Fibroblast of skin of left biceps (primary cell): ENCODE data around the gene AMN1.
"Not testable (repeated sequence)": the region's sequence is repeated elsewhere in the genome, so short reads cannot be mapped to it uniquely, and the experiment has no call there.

Source experiments
- DNase-seq, 2 experiments: peaks; one replicate each; pipeline ENCODE4 v3.0.0-alpha.2; 2013; ENCODE audit warnings: low read depth in 2 of 2

AMN1 gene

DNA sequence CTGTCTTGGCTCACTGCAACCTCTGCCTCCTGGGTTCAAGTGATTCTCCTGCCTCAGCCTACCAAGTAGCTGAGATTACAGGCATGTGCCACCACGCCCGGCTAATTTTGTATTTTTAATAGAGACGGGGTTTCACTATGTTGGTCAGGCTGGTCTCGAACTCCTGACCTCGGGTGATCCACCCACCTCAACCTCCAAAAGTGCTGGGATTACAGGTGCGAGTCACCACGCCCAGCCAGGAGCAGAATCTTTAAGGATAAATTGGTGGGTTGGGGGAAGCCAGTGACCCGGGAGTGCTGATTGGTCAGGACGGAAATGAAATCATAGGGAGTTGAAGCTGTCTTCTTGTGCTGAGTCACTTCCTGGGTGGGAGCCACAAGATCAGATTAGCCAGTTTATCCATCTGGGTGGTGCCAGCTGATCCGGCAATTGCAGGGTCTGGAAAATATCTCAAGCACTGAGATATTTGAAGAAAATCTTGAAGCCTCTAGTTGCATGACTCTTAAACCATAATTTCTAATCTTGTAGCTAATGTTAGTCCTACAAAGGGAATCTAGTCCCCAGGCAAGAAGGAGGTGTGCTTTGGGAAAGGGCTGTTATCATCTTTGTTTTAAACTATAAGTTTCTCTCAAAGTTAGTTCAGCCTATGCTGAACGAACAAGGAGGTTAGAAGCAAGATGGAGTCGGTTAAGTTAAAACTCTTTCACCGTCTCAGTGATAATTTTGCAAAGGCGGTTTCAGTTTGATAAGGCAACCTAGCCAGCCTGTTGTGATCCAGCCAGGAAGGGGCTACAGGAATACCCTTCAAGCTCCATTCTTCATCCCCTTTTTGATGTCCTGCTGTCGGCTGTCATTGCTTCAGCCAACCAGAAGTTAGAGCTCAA is 5.0 kb upstream of the AMN1 start:
- not testable (repeated sequence) for DNase-seq

DNA sequence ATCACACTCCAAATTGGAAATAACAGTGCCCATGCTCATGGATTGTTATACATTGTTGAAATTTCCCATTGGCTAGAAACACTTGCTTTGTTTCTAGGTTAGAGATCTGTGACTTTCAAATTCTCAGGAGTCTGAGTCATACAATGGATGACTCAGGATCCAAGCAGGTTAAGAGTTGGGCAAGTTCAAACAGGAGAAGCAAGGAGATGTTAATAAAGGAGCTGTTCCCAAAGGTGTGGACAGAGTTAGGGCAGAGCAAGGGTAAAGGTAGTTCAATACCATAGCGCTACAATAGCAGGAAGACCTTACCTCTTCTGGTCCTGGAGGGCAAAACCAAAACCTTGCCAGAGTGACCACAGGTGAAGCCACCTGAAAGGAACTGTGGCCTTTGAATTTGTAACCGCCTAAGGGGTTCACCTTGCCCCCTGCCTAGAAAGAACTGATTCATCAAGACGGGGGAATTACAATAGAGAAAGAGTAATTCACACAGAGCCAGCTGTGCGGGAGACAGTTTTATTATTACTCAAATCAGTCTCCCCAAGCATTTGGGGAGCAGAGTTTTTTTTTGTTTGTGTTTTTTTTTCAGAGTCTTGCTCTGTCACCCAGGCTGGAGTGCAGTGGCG is 4.2 kb upstream of the AMN1 start:
- DNase-seq: no peak

DNA sequence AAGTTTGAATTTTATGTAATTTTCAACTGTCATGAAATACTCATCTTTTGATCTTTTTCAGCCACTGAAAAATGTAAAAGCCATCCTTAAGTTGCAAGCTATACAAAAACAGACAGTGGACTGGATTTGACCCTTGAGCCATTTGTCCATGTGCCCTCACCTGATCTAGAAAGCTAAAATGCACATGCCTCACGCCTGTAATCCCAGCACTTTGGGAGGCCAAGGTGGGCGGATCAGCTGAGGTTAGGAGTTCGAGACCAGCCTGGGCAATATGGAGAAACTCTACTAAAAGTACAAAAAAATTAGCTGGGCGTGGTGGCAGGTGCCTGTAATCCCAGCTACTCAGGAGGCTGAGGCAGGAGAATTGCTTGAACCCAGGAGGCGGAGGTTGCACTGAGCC is 2.4 kb upstream of the AMN1 start:
- DNase-seq: not testable (repeated sequence)

DNA sequence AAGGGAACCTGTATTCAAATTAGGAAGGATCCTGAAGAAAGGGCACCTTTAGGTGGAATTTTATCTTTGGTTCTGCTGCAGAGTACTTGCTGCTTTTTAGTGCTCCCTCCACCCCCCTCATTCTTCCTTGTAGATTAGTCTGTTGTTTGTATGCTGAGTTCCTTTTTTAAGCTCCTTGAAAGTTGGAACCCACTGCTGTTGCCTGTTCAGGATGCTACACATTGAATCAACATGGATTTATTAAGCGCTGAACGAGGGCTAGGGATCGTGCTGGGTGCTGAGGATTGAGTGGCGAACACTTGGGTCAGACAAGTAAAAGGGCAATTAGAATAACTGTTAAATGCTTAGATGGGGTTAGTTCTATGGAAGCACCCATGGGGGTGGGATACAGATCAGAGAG is 884 bp upstream of the AMN1 start:
- no peak for DNase-seq

DNA sequence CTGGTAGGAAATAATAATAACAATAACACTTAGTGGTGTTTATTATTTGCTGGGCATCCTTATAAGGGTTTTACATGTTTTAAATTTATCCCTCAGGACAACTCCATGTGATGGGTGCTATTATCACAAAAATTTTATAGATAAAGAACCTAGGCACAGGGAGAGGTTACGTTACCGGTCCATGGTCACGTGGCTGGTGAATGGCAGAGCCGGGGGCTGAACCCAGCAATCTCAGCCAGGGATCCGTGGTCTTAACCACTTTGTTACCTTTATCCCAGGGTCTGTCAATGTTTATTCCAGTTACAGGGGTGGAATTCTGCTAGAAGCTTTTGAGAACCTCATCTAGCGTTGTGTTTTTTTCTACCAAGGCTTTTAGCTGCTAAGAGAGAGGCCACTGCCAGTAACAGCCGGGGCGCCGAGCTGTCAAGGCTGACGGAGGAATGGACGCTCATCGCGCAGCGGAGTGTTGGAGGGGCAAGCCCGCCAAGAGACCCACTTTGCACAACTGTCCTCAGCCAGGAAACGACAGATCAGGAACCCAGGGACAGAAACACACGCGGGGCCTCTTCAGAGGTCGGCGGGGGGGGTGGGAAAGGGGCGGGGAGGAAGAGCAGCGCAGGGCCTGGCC is 418 bp downstream of the AMN1 start:
- no peak for DNase-seq

DNA sequence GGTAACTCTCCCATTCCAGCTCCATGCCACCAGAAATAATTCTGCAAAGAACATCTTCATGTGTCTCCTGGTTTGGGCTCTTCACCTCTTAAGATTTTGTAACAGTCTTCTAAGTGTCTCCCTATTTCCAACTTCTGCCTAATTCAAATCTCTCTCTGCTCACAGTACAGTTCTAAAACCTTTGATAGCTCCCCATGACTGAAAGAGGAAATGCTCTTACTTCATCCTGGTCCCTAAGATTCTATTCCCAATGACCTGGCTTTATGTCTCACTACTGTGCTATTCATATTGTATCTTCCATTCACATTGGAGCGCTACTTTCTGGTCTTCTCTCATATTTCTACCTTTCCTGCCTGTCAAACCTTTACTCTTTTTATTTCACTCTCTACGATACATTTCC is 1.6 kb downstream of the AMN1 start:
- DNase-seq: no peak

DNA sequence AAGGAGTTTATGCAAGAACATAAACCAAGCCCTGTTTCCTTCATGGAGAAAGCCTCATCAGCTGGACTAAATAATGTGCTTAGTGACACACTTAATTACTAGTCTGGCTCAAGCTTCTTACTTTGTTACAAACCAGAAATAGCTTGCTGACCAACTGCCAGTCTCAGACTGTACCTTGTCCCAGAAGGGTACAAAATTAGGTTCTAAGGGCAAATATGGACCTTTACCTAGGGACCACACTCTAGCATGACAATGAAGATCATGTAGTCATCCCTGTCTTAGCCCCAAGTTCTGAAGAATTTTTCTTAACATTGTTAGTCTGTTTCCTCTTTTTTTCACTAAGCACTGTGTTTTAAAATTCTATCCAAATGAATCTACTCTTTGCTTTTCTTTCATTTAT is 2.2 kb downstream of the AMN1 start:
- no peak for DNase-seq

DNA sequence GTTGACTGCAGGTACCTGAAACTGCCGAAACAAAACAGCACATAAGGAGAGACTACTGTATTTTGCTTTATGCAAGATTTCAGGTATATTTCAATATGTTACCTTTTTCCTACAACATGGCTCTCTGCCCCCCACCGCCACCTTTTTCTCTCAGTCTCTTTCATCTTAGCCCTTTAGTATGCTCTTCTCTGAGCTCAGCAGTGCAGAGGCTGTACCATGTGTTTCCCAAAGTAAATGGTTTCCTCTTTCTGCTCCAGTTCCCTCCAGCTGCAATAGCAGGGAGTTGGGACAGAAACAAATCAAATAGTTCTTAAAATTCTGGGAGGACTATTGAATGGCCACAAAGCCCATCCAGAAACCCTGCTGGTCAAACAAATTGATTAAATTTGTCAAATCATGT is 4.3 kb downstream of the AMN1 start:
- DNase-seq: no peak

DNA sequence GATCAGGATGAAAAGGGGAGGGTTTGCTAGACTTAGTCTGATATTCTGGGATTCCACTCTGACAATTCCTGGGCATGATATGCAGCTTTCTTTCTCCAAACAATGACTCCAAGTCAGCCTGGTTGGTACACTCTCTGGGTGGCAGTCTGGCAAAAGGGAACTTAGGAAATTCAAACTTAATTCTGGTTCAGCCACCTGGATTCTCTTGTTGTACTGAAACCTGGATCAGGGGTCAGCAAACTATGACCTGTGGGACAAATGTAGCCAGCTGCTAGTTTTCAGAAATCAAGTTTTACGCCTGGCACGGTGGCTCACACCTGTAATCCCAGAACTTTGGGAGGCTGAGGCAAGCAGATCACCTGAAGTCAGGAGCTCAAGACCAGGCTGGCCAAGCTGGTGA is 6.2 kb downstream of the AMN1 start:
- DNase-seq: no peak

DNA sequence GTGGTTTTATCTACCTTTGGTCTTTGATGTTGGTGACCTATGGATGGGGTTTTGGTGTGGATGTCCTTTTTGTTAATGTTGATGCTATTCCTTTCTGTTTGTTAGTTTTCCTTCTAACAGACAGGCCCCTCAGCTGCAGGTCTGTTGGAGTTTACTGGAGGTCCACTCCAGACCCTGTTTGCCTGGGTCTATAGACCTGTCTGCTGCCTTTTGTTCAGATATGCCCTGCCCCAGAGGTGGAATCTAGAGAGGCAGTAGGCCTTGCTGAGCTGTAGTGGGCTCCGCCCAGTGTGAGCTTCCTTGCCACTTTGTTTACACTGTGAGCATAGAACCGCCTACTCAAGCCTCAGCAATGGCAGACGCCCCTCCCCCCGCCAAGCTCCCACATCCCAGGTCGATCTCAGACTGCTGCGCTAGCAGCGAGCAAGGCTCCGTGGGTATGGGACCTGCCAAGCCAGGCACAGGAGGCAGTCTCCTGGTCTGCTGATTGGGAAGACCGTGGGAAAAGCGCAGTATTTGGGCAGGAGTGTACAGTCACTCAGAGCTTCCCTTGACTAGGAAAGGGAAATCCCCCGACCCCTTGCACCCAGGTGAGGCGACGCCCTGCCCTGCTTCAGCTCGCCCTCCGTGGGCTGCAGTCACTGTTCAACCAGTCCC is 10.2 kb downstream of the AMN1 start:
- not testable (repeated sequence) for DNase-seq

DNA sequence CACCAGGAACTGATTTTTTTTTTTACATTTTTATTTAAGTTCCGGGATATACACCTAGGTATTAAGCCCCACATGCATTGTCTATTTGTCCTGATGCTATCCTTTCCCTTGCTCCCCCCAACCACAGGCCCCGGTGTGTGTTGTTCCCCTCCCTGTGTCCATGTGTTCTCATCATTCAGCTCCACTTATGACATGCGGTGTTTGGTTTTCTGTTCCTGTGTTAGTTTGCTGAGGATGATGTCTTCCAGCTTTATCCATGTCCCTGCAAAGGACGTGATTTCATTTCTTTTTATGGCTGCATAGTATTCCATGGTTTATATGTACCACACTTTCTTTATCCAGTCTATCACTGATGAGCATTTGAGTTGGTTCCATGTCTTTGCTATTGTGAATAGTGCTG is 11.8 kb downstream of the AMN1 start:
- not testable (repeated sequence) for DNase-seq

DNA sequence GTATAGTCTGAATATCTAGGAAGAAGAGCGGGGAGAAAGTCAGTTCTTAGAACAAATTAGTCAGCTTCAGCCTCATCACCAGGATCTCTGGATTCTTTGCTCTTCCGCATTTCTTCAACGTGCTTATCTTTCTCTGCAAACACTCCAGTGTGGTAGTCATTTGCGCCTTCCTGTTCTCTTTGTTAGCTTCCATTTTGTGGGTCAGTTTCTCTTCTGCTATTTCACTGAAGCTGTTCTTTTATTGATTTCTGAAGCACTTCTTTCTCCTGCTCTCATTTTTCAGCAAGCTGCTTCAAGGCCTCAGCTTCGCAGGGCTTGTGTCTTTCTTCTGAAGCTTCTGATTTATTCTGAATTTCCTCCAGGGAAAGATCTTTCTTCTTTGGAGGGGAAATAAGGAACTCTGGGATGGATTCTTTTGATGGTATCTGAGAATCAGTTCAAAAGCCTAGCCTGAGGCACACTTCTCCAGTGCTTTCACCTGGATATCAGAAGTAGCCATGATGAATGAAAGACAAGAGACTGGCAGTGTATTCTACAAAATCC is 13.5 kb downstream of the AMN1 start:
- DNase-seq: no peak

DNA sequence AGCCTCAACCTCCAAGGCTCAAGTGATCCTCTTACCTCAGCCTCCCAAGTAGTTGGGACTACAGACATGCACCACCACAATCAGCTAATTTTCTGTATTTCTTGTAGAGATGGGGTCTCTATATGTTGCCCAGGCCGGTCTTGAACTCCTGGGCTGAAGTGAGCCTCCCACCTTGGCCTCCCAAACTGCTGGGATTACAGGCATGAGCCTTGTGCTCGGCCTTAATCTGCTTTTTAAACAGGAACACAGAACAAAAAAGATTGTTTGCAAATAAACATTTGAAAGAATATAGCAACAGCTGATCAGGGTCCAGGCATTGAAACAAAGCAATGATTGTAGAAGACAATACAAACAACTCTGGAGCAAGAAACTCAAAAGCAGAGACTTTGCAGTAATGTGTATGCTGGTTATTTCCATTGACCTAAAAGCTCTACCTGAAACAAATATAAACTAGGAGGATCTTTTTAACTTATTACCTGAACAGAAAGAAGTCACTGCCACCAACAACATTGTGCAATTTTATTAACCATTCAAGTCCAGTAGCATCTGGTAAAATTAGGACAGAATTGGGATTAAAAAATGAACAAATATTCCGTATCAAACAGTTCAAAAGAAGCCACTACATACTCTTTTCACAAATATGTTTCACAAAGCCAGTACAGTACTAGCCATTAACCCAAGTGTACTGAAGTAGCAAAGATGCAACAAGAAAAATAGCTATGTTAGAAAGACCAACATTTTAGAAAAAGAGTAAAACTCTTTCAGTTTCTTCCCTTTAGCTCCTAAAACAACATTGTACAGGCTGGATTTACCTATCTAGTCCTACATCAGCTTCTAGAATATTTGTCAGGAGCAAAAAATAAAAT is 14.2 kb downstream of the AMN1 start:
- no peak for DNase-seq

DNA sequence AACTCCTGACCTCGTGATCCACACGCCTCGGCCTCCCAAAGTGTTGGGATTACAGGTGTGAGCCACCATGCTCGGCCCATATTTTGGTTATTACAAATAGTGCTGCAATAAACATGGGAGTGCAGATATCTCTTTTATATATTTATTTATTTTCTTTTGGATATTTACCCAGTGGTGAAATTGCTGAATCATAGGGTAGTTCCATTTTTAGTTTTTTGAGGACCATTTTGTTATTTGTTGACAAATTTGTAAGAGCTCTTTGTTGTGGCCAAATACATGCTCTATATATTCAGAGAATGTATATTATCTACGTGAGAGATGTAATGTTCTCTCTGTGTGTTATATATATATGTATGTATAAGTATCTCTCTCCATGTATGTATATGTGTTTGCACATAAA is 15.9 kb downstream of the AMN1 start:
- no peak for DNase-seq

DNA sequence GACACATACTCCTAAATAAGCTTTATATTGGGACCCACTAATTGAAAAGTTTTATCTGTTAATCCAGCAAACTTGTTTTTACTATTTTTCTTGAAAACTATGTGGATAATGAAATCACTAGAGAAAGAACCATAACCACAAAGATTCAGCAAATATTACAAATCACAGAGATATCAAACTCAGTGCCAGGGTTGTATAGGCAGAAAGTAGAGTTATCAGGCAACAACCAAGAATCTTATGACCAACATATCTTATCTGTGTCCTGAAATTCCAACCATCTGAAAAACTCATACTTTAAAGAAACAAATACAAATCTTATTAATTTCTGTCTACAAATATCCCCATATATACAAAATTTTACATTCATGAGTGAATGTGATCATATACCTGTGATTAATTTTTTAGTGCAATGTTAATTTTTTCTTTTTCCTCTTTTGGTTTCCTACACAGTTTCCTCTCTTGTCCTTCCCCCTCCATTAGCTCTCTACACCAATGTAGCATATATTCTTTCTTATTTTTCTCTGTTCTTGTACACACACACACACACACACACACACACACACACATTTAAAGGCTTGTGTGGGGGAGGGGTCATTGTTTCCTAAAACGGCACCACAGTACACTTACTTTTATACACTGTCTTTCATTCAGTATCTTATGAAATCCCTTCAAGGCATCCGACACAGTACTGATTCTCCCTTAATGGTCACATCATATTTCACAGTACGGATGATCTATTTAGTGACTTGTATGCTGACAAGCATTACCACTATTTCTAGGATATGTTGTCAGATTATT is 18.6 kb downstream of the AMN1 start:
- DNase-seq: no peak

DNA sequence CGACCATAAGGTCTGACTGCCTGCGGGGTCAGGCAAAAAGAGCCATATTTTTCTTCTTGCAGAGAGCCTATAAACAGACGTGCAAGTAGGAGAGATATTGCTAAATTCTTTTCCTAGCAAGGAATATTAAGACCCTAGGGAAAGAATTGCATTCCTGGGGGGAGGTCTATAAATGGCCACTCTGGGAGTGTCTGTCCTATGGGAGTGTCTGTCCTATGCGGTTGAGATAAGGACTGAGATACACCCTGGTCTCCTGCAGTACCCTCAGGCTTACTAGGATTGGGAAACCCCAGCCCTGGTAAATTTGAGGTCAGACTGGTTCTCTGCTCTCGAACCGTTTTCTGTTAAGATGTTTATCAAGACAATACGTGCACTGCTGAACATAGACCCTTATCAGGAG is 20.7 kb downstream of the AMN1 start:
- DNase-seq: not testable (repeated sequence)

DNA sequence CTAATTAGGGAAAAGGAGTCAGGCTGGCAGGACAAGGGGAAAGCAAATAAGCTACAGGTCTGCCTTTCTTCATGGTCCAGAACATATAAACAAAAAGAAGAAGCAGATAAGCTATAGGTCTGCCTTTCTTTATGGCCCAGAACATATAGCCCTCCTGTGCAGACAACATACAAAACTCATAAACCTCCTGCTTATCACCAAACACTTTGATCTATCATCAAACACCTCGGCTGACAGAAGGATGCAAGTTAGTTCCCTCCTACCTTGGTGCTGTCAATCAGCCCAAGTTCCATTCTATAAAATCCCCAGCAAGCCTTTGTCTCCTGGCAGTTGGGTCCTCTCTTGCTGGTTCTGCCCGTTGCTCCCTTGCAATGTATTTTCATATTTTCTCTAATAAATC is 23.2 kb downstream of the AMN1 start:
- no peak for DNase-seq

DNA sequence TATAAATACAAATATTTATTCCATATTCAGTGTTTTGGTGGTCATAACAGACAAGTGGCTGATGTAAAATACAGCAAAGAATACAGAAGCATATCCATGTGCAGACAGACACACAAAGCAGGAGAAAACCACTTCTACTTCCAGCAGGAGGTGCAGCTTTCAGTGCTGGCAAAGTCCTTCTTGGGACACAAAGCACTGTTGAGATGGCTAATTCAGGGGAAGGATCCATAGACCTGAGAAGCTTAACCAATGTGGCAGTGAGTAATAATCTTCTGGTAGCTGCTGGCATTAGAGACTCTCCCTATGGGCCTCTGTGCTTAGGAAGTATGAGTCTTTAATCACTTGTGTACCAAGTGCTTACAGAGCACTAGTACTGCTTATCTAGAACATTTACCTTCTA is 26.8 kb downstream of the AMN1 start:
- no peak for DNase-seq

DNA sequence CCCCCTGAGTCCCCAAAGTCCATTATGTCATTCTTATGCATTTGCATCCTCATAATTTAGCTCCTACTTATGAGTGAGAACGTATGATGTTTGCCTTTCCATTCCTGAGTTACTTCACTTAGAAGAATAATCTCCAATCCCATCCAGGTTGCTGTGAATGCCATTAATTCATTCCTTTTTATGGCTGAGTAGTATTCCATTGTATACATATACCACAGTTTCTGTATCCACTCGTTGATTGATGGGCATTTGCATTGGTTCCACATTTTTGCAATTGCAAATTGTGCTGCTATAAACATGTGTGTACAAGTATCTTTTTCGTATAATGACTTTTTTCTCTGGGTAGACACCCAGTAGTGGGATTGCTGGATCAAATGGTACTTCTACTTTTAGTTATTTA is 38.9 kb downstream of the AMN1 start:
- DNase-seq: not testable (repeated sequence)

DNA sequence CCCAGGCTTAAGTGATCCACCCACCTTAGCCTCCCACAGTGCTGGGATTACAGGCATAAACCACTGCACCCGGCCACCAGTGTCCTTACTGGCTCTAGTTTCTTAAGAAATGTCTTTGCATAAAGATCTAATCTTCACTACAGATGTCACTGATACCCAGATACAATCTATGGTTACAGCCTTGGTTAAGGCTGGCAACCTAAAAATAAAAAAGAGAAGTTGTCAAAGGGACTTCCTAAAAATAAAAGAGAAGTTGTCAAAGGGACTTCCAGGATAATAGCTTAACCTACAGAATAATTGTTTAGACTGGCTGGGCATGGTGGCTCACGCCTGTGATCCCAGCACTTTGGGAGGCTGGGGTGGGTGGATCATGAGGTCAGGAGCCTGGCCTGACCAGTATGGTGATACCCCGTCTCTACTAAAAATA is 41.7 kb downstream of the AMN1 start:
- DNase-seq: no peak
